Measurements from ENCODE around the gene CPT1B.

DNA sequence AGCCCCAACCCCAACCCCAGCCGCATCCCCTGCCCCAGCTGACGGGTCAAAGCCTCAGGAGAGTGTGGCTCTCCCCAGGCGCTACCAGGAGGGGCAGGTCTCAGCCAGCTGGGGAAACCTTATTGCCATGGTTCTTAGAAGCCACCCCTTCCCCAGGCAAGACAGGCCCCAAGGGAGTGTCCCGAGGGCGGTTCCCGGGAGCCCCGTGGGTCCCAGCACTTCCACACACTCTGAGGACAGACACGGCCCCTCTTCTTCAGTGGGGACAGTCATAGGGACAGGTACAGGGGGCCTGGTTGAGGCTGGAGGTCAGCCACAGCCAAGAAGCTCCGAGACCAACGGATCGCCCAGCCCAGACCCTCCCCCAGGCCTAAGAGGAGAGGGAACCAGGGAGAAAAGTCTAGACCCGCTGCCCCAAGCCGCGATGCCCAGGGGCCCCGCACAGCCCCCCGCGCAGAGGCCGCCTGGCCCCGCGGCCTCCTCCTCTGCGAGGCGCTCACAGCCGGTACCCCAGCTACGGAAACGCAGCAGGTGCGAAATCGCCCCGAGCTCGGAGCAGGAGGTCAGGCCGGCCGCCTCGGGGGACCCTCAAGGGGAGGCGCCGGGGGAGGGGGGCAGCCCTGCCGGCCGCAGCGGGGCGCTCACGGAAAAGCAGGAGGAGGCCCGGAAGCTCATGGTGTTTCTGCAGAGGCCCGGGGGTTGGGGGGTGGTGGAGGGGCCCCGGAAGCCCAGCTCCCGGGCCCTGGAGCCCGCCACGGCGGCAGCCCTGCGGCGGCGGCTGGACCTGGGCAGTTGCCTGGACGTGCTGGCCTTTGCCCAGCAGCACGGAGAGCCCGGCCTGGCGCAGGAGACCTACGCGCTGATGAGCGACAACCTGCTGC is 29.9 kb downstream of the CPT1B start:
- peak; percentile 45; the same call in 1 of the 2 replicates for TF ChIP-seq POLR2A (IDR thresholded peaks at IDR 0.05; ENCODE audit: low read depth, low read length)
- TF ChIP-seq POLR2AphosphoS5 (IDR thresholded peaks at IDR 0.05; ENCODE audit: low read depth, low read length): no peak
